Astrocyte (in vitro differentiated cells and primary cell): ENCODE results near the gene FREM3. TPM values are rescaled to one million over a fixed set of nuclear protein-coding genes. Genes with fewer than 3 reads are reported as not detected.

ENCODE experiments used
- DNase-seq: peaks from one replicate; pipeline ENCODE4 v3.0.0-alpha.2; 2010; ENCODE audit warnings: low read depth
- FAIRE-seq: peaks from 2 replicates; lab custom pipeline; 2011; peaks lifted over from hg19 to GRCh38; lab: Jason Lieb, UNC
- H2AFZ ChIP-seq: 2 replicates; pipeline ENCODE4 v1.6.0; 2012; ENCODE audit warnings: low read depth, low read length, inconsistent platforms
- H3K27ac ChIP-seq: 2 replicates; pipeline ENCODE4 v1.5.1; 2011; ENCODE audit warnings: low read depth, low read length, inconsistent platforms
- H3K27me3 ChIP-seq: 2 replicates; pipeline ENCODE4 v1.6.0; 2011; ENCODE audit warnings: low read length, inconsistent platforms; ENCODE audit not compliant: insufficient read depth
- H3K36me3 ChIP-seq: 2 replicates; pipeline ENCODE4 v1.5.1; 2011; ENCODE audit warnings: low read length, inconsistent platforms; ENCODE audit not compliant: insufficient read depth
- H3K4me1 ChIP-seq: 2 replicates; pipeline ENCODE4 v1.5.1; 2011; ENCODE audit warnings: low read length, inconsistent platforms; ENCODE audit not compliant: insufficient read depth
- H3K4me2 ChIP-seq: 2 replicates; pipeline ENCODE4 v1.6.0; 2012; ENCODE audit warnings: low read length, inconsistent platforms
- H3K4me3 ChIP-seq: 2 replicates; pipeline ENCODE4 v1.5.1; 2011; ENCODE audit warnings: low read depth, mild to moderate bottlenecking, low read length, inconsistent platforms; ENCODE audit not compliant: insufficient read depth
- H3K79me2 ChIP-seq: 2 replicates; pipeline ENCODE4 v1.6.0; 2012; ENCODE audit warnings: mild to moderate bottlenecking, low read length, inconsistent platforms; ENCODE audit not compliant: insufficient read depth
- H3K9ac ChIP-seq: 2 replicates; pipeline ENCODE4 v1.6.0; 2012; ENCODE audit warnings: mild to moderate bottlenecking, low read length, inconsistent platforms
- H3K9me3 ChIP-seq: 2 replicates; pipeline ENCODE4 v1.5.1; 2012; ENCODE audit warnings: low read depth, mild to moderate bottlenecking, low read length, inconsistent platforms; ENCODE audit not compliant: insufficient read depth
- H4K20me1 ChIP-seq: 2 replicates; pipeline ENCODE4 v1.6.0; 2012; ENCODE audit warnings: low read length, inconsistent platforms; ENCODE audit not compliant: insufficient read depth
- H3K27ac Mint-ChIP-seq: one replicate; pipeline ENCODE4 v1.8.0; 2021; ENCODE audit warnings: mild to moderate bottlenecking, mixed read lengths; ENCODE audit not compliant: unreplicated experiment
- H3K27me3 Mint-ChIP-seq: one replicate; pipeline ENCODE4 v1.8.0; 2021; ENCODE audit warnings: low read depth, mixed read lengths; ENCODE audit not compliant: unreplicated experiment
- H3K36me3 Mint-ChIP-seq: one replicate; pipeline ENCODE4 v1.8.0; 2021; ENCODE audit warnings: low read depth, mixed read lengths; ENCODE audit not compliant: unreplicated experiment
- H3K4me1 Mint-ChIP-seq: one replicate; pipeline ENCODE4 v1.8.0; 2021; ENCODE audit warnings: low read depth, mixed read lengths; ENCODE audit not compliant: unreplicated experiment
- H3K4me3 Mint-ChIP-seq: one replicate; pipeline ENCODE4 v1.8.0; 2021; ENCODE audit warnings: mild to moderate bottlenecking, moderate library complexity, mixed read lengths; ENCODE audit not compliant: unreplicated experiment
- H3K9me3 Mint-ChIP-seq: one replicate; pipeline ENCODE4 v1.8.0; 2021; ENCODE audit warnings: mild to moderate bottlenecking, mixed read lengths; ENCODE audit not compliant: unreplicated experiment
- EZH2 ChIP-seq: IDR thresholded peaks from 2 replicates; pipeline ENCODE4 v1.6.1; 2012; ENCODE audit warnings: mild to moderate bottlenecking, low read length, inconsistent platforms; ENCODE audit not compliant: insufficient read depth
- total RNA-seq: library from RNA; stranded (reverse); gene quantifications from 2 replicates; pipeline ENCODE4 v1.2.1, GENCODE V29; 2021
- TF ChIP-seq, protein P1 (sequence below): IDR thresholded peaks from 2 replicates; pipeline ENCODE4 v1.5.1; 2011; ENCODE audit warnings: low read depth, mild to moderate bottlenecking, inconsistent platforms, low read length, moderate library complexity; ENCODE audit not compliant: insufficient read depth

The FREM3 gene
- total RNA-seq, 1 donor from 2014 or later: not detected

- H3K79me2 ChIP-seq: no peaks in the 10 kb centered on the region
- Mint-ChIP-seq H3K27me3 (no peaks in the 10 kb centered on the region), H3K27ac (no peak overlapping the region), H3K9me3 (peaks cover 6% of the 10 kb centered on the region), H3K4me3 (no peak overlapping the region), H3K36me3 (no peaks in the 10 kb centered on the region), H3K4me1 (no peaks in the 10 kb centered on the region)
- no peaks in the 10 kb centered on the region for H3K4me1 ChIP-seq
- peak overlapping the region; percentile 45 for H3K4me2 ChIP-seq
- no peak for FAIRE-seq
- no peaks in the 10 kb centered on the region for H3K27me3 ChIP-seq
- H3K9ac ChIP-seq: no peak overlapping the region
- peak; percentile 79 for DNase-seq
- TF ChIP-seq, protein P1, sequence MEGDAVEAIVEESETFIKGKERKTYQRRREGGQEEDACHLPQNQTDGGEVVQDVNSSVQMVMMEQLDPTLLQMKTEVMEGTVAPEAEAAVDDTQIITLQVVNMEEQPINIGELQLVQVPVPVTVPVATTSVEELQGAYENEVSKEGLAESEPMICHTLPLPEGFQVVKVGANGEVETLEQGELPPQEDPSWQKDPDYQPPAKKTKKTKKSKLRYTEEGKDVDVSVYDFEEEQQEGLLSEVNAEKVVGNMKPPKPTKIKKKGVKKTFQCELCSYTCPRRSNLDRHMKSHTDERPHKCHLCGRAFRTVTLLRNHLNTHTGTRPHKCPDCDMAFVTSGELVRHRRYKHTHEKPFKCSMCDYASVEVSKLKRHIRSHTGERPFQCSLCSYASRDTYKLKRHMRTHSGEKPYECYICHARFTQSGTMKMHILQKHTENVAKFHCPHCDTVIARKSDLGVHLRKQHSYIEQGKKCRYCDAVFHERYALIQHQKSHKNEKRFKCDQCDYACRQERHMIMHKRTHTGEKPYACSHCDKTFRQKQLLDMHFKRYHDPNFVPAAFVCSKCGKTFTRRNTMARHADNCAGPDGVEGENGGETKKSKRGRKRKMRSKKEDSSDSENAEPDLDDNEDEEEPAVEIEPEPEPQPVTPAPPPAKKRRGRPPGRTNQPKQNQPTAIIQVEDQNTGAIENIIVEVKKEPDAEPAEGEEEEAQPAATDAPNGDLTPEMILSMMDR: no peak
- no peak for TF ChIP-seq EZH2
- H3K9me3 ChIP-seq: no peaks in the 10 kb centered on the region
- H4K20me1 ChIP-seq: no peaks in the 10 kb centered on the region
- H3K36me3 ChIP-seq: no peaks in the 10 kb centered on the region
- no peak overlapping the region for H3K27ac ChIP-seq
- H2AFZ ChIP-seq: peak overlapping the region; percentile 56
- no peak overlapping the region for H3K4me3 ChIP-seq
Measured at GRCh38 chr4:143667461-143667860, 33.0 kb downstream of the FREM3 start.

DNA sequence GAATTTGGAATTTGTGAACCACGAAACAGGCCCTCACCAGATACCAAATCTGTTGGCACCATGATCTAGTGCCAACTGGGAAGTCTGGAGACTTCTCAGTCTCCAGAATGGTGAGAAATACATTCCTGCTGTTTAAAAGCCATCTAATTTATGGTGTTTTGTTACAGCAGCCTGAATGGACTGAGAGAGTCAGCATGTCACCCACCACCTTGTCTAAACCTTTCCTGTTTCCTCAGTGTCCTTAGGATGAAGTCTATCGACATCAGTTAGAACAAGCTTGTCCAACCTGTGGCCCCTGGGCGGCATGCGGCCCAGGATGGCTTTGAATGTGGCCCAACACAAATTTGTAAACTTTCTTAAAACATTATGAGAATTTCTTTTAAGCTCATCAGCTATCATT is 42.1 kb downstream of the FREM3 start:
- DNase-seq: no peak
- no peak overlapping the region for H3K4me3 ChIP-seq
- H3K9me3 Mint-ChIP-seq: peaks cover 1% of the 10 kb centered on the region
- H3K4me3 Mint-ChIP-seq: no peak overlapping the region
- H3K27me3 ChIP-seq: no peaks in the 10 kb centered on the region
- no peak overlapping the region for H3K27ac ChIP-seq
- no peaks in the 10 kb centered on the region for H4K20me1 ChIP-seq
- no peaks in the 10 kb centered on the region for H3K27me3 Mint-ChIP-seq
- no peaks in the 10 kb centered on the region for H3K4me1 ChIP-seq
- no peak overlapping the region for H3K4me2 ChIP-seq
- no peaks in the 10 kb centered on the region for H3K36me3 ChIP-seq
- no peaks in the 10 kb centered on the region for H3K4me1 Mint-ChIP-seq
- no peak overlapping the region for H2AFZ ChIP-seq
- no peaks in the 10 kb centered on the region for H3K9me3 ChIP-seq
- no peak overlapping the region for H3K9ac ChIP-seq
- no peaks in the 10 kb centered on the region for H3K79me2 ChIP-seq
- H3K36me3 Mint-ChIP-seq: no peaks in the 10 kb centered on the region
- FAIRE-seq: no peak
- no peak overlapping the region for H3K27ac Mint-ChIP-seq
- no peak for TF ChIP-seq EZH2

DNA sequence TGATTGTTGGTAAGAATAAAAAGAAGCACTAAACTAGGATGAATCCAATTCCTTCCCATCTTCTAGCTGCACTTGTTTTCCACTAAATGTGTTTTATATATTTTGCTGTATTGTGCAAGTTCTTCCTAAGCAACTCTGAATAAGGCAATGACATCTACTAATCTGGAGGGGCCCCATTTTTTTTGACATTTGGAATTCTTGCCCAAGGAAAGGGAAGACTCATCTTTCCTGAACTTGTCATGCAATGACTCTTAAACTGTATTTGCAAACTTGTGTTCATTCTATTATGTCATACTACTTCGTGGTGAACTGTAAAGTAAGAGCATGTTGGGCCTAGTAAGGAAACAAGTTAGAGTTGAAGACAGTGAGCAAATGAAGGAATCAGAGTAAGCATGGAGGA is 45.9 kb downstream of the FREM3 start:
- H3K36me3 Mint-ChIP-seq: no peaks in the 10 kb centered on the region
- H3K27ac Mint-ChIP-seq: no peak overlapping the region
- no peaks in the 10 kb centered on the region for H3K4me1 Mint-ChIP-seq
- Histone ChIP-seq H3K27me3 (no peaks in the 10 kb centered on the region), H3K4me1 (no peaks in the 10 kb centered on the region), H3K79me2 (no peaks in the 10 kb centered on the region), H2AFZ (no peak overlapping the region), H4K20me1 (no peaks in the 10 kb centered on the region), H3K9me3 (no peaks in the 10 kb centered on the region), H3K36me3 (no peaks in the 10 kb centered on the region), H3K9ac (no peak overlapping the region), H3K4me3 (no peak overlapping the region), H3K4me2 (no peak overlapping the region), H3K27ac (no peak overlapping the region)
- no peaks in the 10 kb centered on the region for H3K9me3 Mint-ChIP-seq
- H3K4me3 Mint-ChIP-seq: no peak overlapping the region
- no peak for TF ChIP-seq EZH2
- TF ChIP-seq, protein P1: no peak
- DNase-seq (no peak), FAIRE-seq (no peak)
- peaks cover 2% of the 10 kb centered on the region for H3K27me3 Mint-ChIP-seq
